Thymus (tissue), 14 donors: ENCODE data around the gene COBL. TPM values are rescaled to one million over a fixed set of nuclear protein-coding genes. Genes with fewer than 3 reads are reported as not detected.

ENCODE experiments used
- DNase-seq, 9 donors: peaks; one replicate each; pipeline ENCODE4 v3.0.0-alpha.2; 2013; ENCODE audit warnings: low spot score in 9 of 9, low read depth in 6 of 9, missing footprints in 1 of 9
- H3K27ac ChIP-seq, 2 donors: one replicate each; pipeline ENCODE4 v1.5.1; 2013; ENCODE audit warnings: control low read depth in 1 of 2, low read depth in 1 of 2, low read length in 1 of 2, mild to moderate bottlenecking in 1 of 2, moderate library complexity in 1 of 2
- H3K27me3 ChIP-seq, 2 donors: one replicate each; pipeline ENCODE4 v1.5.1; 2013; ENCODE audit warnings: low read length in 1 of 2; ENCODE audit not compliant: control insufficient read depth in 2 of 2, insufficient read depth in 1 of 2
- H3K36me3 ChIP-seq, 2 donors: one replicate each; pipeline ENCODE4 v1.5.1; 2013; ENCODE audit warnings: low read length in 1 of 2, mild to moderate bottlenecking in 1 of 2, moderate library complexity in 1 of 2; ENCODE audit not compliant: control insufficient read depth in 2 of 2, insufficient read depth in 2 of 2
- H3K4me1 ChIP-seq, 2 donors: one replicate each; pipeline ENCODE4 v1.5.1; 2013; ENCODE audit warnings: low read length in 2 of 2; ENCODE audit not compliant: control insufficient read depth in 2 of 2, insufficient read depth in 2 of 2
- H3K4me3 ChIP-seq, 2 donors: one replicate each; pipeline ENCODE4 v1.5.1; 2013; ENCODE audit warnings: low read length in 2 of 2, control low read depth in 1 of 2, mild to moderate bottlenecking in 1 of 2
- H3K9me3 ChIP-seq, 2 donors: one replicate each; pipeline ENCODE4 v1.5.1; 2013; ENCODE audit warnings: low read length in 1 of 2, mild to moderate bottlenecking in 1 of 2; ENCODE audit not compliant: control insufficient read depth in 2 of 2, insufficient read depth in 1 of 2
- WGBS: extraction: QIAGEN DNeasy Blood & Tissue Kit; methylation state at CpG from one replicate; pipeline ENCODE4 v1.1.7; 2013; 5-methylcytosine and 5-hydroxymethylcytosine counted together
- long read RNA-seq, 10 donors: transcript quantifications; one replicate each; lab custom pipeline, GENCODE V29; 2026
- polyA plus RNA-seq: library from polyadenylated mRNA; stranded (reverse); fragments of 200-250 nt; gene quantifications from one replicate; pipeline ENCODE4 v1.2.3, GENCODE V29; 2013
- total RNA-seq: library from RNA; stranded (reverse); fragments of 120-200 nt; gene quantifications from one replicate; pipeline ENCODE4 v1.2.4, GENCODE V29; 2013
- donor health status: healthy.

Gene COBL
- total RNA-seq (0.66 TPM), polyA plus RNA-seq (2.0 TPM)
- long read RNA-seq, donor 1, result 0 reads
- long read RNA-seq, donor 2, result 0 reads
- long read RNA-seq, donor 3, result 0 reads
- long read RNA-seq, donor 4, result 0 reads
- long read RNA-seq, donor 5, result 0 reads
- long read RNA-seq, donor 6, result 0 reads
- long read RNA-seq, donor 7, result 0 reads
- long read RNA-seq, donor 8, result 0 reads
- long read RNA-seq, donor 9, result 0 reads
- long read RNA-seq, donor 10, result 0 reads

DNA sequence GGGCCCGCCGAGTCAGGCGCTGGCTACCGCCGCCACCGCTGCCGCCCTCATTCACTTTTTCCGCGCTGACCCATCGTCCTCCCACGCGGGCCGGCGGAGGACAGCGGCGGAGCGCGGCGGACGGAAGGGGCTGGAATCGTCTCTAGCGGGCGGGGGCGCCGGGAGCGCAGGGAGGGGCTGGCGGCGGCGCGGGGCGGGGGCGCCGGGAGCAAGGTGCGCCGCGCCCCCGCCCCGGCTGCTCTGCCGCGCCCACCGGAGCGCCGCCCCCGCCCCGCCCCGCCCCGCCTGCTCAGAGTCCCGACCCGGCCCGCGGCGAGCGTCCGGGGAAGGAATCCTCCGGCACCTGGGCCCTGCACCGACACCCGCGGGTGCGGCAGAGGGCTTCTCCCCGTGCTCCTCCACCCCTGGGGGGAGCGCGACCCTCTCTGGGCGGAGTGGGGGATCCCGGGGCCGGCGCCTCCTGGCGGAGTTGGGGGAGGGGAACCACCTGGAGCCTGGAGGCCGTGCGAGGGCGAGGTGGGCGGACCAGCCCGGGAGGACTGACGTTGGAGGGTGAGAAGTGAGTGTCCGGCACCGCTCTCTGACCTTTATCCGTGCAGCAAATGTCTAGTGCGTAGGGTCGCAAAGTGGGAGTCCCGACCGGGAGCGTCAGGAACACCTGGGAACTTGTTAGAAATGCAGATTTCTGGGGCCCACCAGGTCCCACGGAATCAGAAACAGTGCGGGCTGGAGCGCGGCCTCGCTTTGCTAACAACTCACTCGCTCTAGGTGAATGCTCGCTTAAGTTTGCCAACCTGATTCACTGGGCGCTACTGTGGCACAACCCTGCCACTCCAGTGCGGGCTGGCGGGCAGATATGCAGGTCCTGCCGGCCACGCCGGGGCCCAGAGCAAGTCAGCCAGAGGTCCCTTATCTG, at the start of gene COBL:
TSS of gene COBL (minus strand) at position 144 of the 916 bp plus-strand sequence. CDS start 176 bp downstream, outside the sequence.
- Histone ChIP-seq H3K27ac (no peak within 1 kb of the TSS), H3K4me1 (peaks cover 0 to 3% of the 10 kb centered on the region in 2 donors), H3K4me3 (peak within 1 kb of the TSS in 1 of 2 donors; percentile 52), H3K27me3 (peaks cover 43 to 57% of the 10 kb centered on the region in 2 donors), H3K9me3 (no peaks in the 10 kb centered on the region), H3K36me3 (no peaks in the 10 kb centered on the region)
- DNase-seq, result no peak
- WGBS, result 4% methylated on average over 92 of the region's 94 CpGs

GRCh38 chr7:51366172-51366728, 49.6 kb upstream of the COBL start:
- H3K27ac ChIP-seq, result no peak overlapping the region
- no peaks in the 10 kb centered on the region for H3K9me3 ChIP-seq
- H3K4me1 ChIP-seq, result no peaks in the 10 kb centered on the region
- H3K4me3 ChIP-seq, result no peak overlapping the region
- WGBS, result 89% methylated on average over 7 of the region's 7 CpGs
- no peaks in the 10 kb centered on the region for H3K27me3 ChIP-seq
- H3K36me3 ChIP-seq, result no peaks in the 10 kb centered on the region
- no peak for DNase-seq

DNA sequence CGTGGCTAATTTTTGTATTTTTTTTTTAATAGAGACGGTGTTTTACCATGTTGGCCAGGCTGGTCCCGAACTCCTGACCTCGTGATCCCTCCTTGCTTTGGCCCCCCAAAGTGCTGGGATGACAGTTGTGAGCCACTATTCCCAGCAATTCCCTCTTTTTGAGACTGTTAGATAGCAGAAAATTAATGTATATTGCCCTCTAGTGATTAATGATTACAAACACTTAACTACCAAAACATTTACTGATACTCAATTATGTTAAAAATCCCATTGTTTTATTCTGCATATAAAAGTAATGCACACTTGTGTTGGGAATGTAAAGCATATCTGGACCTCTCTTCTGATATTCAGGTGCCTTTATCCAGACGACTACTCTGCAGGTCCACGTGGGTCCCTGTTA, 41.2 kb upstream of the COBL start:
- H3K9me3 ChIP-seq, result no peaks in the 10 kb centered on the region
- H3K36me3 ChIP-seq, result no peaks in the 10 kb centered on the region
- H3K4me3 ChIP-seq, result no peak overlapping the region
- H3K27ac ChIP-seq, result no peak overlapping the region
- 93% methylated on average over 6 of the region's 6 CpGs for WGBS
- no peak for DNase-seq
- H3K27me3 ChIP-seq, result no peaks in the 10 kb centered on the region
- no peaks in the 10 kb centered on the region for H3K4me1 ChIP-seq

GRCh38 chr7:51356849-51357516, 40.4 kb upstream of the COBL start:
- 95% methylated on average over 12 of the region's 12 CpGs for WGBS
- Histone ChIP-seq H3K36me3 (no peaks in the 10 kb centered on the region), H3K4me3 (no peak overlapping the region), H3K4me1 (no peaks in the 10 kb centered on the region), H3K27me3 (no peaks in the 10 kb centered on the region), H3K27ac (no peak overlapping the region), H3K9me3 (no peaks in the 10 kb centered on the region)
- no peak for DNase-seq

- WGBS, result 52% methylated on average over 5 of the region's 5 CpGs
- Histone ChIP-seq H3K36me3 (no peaks in the 10 kb centered on the region), H3K27ac (no peak overlapping the region), H3K27me3 (no peaks in the 10 kb centered on the region), H3K9me3 (no peaks in the 10 kb centered on the region), H3K4me1 (no peaks in the 10 kb centered on the region), H3K4me3 (no peak overlapping the region)
- DNase-seq, result no peak
Measured at GRCh38 chr7:51354897-51355296, 38.3 kb upstream of the COBL start.

GRCh38 chr7:51354434-51354833, 37.8 kb upstream of the COBL start:
- H3K4me3 ChIP-seq, result no peak overlapping the region
- H3K9me3 ChIP-seq, result no peaks in the 10 kb centered on the region
- H3K27ac ChIP-seq, result no peak overlapping the region
- over 99% methylated on average over 2 of the region's 2 CpGs for WGBS
- no peaks in the 10 kb centered on the region for H3K36me3 ChIP-seq
- DNase-seq, result no peak
- H3K27me3 ChIP-seq, result no peaks in the 10 kb centered on the region
- H3K4me1 ChIP-seq, result no peaks in the 10 kb centered on the region

- no peak overlapping the region for H3K27ac ChIP-seq
- no peak for DNase-seq
- no peak overlapping the region for H3K4me3 ChIP-seq
- no peaks in the 10 kb centered on the region for H3K27me3 ChIP-seq
- WGBS, result 94% methylated on average over 10 of the region's 10 CpGs
- H3K4me1 ChIP-seq, result no peaks in the 10 kb centered on the region
- no peaks in the 10 kb centered on the region for H3K9me3 ChIP-seq
- no peaks in the 10 kb centered on the region for H3K36me3 ChIP-seq
Measured at GRCh38 chr7:51352174-51353100, 35.8 kb upstream of the COBL start.

- Histone ChIP-seq H3K36me3 (no peaks in the 10 kb centered on the region), H3K27me3 (no peaks in the 10 kb centered on the region), H3K4me3 (no peak overlapping the region), H3K9me3 (no peaks in the 10 kb centered on the region), H3K4me1 (no peaks in the 10 kb centered on the region), H3K27ac (no peak overlapping the region)
- WGBS, result 94% methylated on average over 5 of the region's 5 CpGs
- DNase-seq, result no peak
Measured at GRCh38 chr7:51351661-51352060, 35.1 kb upstream of the COBL start.
